Heart left ventricle (tissue), 16 donors: ENCODE results near the gene CSF2. TPM values are rescaled to one million over a fixed set of nuclear protein-coding genes. Genes with fewer than 3 reads are reported as not detected.

ENCODE experiments used
- ATAC-seq, 4 donors: fragments of 200-7000 bp; cut with Tn5 transposase; one replicate each; pipeline ENCODE4 v1.9.1; 2020 to 2022; ENCODE audit warnings: moderate library complexity in 4 of 4, mild to moderate bottlenecking in 3 of 4, moderate number of reproducible peaks in 1 of 4
- DNase-seq, 5 donors: peaks; one replicate each; pipeline ENCODE4 v3.0.0-alpha.2; 2020
- H3K27ac ChIP-seq, 12 donors: fragments of 200-600 bp; sonication (generic) in 4 of 12; one replicate each; pipeline versions ENCODE4 v1.5.0 to v1.8.0; 2016 to 2022; ENCODE audit warnings: mild to moderate bottlenecking in 2 of 12
- H3K27me3 ChIP-seq, 9 donors: fragments of 200-600 bp; sonication (generic) in 2 of 9; one replicate each; pipeline versions ENCODE4 v1.5.1 to v1.8.0; 2016 to 2022; ENCODE audit warnings: mild to moderate bottlenecking in 3 of 9
- H3K36me3 ChIP-seq, 9 donors: fragments of 200-600 bp; sonication (generic) in 2 of 9; one replicate each; pipeline versions ENCODE4 v1.5.0 to v1.8.0; 2018 to 2022; ENCODE audit warnings: mild to moderate bottlenecking in 2 of 9
- H3K4me1 ChIP-seq, 12 donors: fragments of 200-600 bp; sonication (generic) in 4 of 12; one replicate each; pipeline versions ENCODE4 v1.5.0 to v1.8.0; 2016 to 2022; ENCODE audit warnings: mild to moderate bottlenecking in 3 of 12
- H3K4me3 ChIP-seq, 12 donors: fragments of 200-600 bp; sonication (generic) in 4 of 12; one replicate each; pipeline versions ENCODE4 v1.5.0 to v1.8.0; 2017 to 2022; ENCODE audit warnings: mild to moderate bottlenecking in 9 of 12, moderate library complexity in 4 of 12
- H3K9me3 ChIP-seq, 12 donors: fragments of 200-600 bp; sonication (generic) in 4 of 12; one replicate each; pipeline versions ENCODE4 v1.5.0 to v1.8.0; 2016 to 2022; ENCODE audit warnings: mild to moderate bottlenecking in 1 of 12
- POLR2A ChIP-seq, 2 donors: fragments of 450-650 bp; IDR thresholded peaks; one replicate each; pipeline ENCODE4 v1.6.1; 2017; ENCODE audit warnings: antibody characterized with exemption in 2 of 2, mild to moderate bottlenecking in 2 of 2, moderate library complexity in 2 of 2
- WGBS, 4 donors: extraction: QIAGEN DNeasy Blood & Tissue Kit in 2 of 4; methylation state at CpG; one replicate each; pipeline versions ENCODE4 v1.1.5 to v1.1.7; 2013 to 2018; 5-methylcytosine and 5-hydroxymethylcytosine counted together
- intact Hi-C, 10 donors: fragments of 100-400 bp; cut with DNase I; formaldehyde crosslinking; loops; one replicate each; pipeline versions ENCODE4 v1.11.1 to v1.14.2; 2022
- polyA plus RNA-seq, 2 donors: library from polyadenylated mRNA; stranded (reverse); fragments of 200-250 nt; gene quantifications; one replicate each; pipeline ENCODE4 v1.2.3, GENCODE V29; 2013
- total RNA-seq, 9 donors: library from RNA; depleted of rRNA in 2 of 9; stranded (reverse); fragments of >200 nt in 2 of 9; fragmentation: NEBNext Ultra II Directional in 3 of 9; extraction: Animal tissue kit (Norgen Biotek cat#: 25700) in 3 of 9; gene quantifications; one replicate each; pipeline versions ENCODE4 v1.1.0 to v1.2.4, GENCODE V29; 2016 to 2023
- TF ChIP-seq, protein P1 (sequence below), 12 donors: fragments of 200-600 bp; sonication (generic) in 4 of 12; IDR thresholded peaks; one replicate each; pipeline versions ENCODE4 v1.5.0 to v1.8.0; 2018 to 2022; ENCODE audit warnings: antibody characterized with exemption in 12 of 12, mild to moderate bottlenecking in 5 of 12
- donor health status: ischemic (EF 13 %, LVEDD 7.1; RV severe dilation, severe dysfunction).
- donor health status: healthy with polysubstance abuse.
- donor health status: DM: no; HTN: yes; CAD: no.
- donor health status: DM: no; HTN: no; CAD: no.
- donor health status: ischemic (EF 25% LVEDD 6.9; RV normal size, moderate dysfunction).
- donor health status: ischemic (EF 25% LVEDD 5.7; RV mildly dilated, moderate dysfunction).
- donor health status: healthy.
- donor health status: DM: yes; HTN: yes; CAD: no.
- donor health status: ischemic (EF 35%, LVEDD 5.7; RV mildly dilated, moderate dysfunction).
- donor health status: nonischemic (EF 11% LVEDD 7.7; RV severe dilation, severe dysfunction).
- donor health status: DM: yes; HTN: yes; CAD: no.
- donor health status: PGD.
- donor health status: ischemic (EF 29% LVEDD 5.4; RV normal size, mild dysfunction).
- donor health status: nonischemic (EF 23%, LVEDD 6.1; RV moderate dilation, normal function).

Gene CSF2
- total and polyA plus RNA-seq, 11 donors, result 0.67 TPM; not detected in 10

DNA sequence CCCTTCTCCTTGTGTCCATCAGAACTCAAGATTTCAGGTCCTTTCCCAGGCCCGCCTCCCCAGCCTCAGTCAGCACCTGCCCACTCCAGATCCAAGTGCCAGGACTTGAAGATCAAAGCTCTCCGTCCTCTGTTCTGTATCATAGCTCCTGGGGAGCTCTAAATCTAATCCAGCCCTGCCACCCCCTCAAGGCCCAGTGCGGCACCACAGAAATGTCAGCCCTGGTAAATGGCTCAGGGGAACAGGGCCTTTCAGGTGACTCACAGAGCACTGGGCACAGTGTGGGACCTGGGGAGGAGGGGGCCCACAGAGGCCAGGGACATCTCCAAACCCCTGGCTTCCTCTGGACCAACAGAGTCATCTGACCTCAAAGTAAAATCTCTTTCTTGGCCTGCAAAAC lies 6.0 kb downstream of the CSF2 start:
- no peak for TF ChIP-seq POLR2A (IDR thresholded peaks at IDR 0.05)
- TF ChIP-seq, protein P1, sequence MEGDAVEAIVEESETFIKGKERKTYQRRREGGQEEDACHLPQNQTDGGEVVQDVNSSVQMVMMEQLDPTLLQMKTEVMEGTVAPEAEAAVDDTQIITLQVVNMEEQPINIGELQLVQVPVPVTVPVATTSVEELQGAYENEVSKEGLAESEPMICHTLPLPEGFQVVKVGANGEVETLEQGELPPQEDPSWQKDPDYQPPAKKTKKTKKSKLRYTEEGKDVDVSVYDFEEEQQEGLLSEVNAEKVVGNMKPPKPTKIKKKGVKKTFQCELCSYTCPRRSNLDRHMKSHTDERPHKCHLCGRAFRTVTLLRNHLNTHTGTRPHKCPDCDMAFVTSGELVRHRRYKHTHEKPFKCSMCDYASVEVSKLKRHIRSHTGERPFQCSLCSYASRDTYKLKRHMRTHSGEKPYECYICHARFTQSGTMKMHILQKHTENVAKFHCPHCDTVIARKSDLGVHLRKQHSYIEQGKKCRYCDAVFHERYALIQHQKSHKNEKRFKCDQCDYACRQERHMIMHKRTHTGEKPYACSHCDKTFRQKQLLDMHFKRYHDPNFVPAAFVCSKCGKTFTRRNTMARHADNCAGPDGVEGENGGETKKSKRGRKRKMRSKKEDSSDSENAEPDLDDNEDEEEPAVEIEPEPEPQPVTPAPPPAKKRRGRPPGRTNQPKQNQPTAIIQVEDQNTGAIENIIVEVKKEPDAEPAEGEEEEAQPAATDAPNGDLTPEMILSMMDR (IDR thresholded peaks at IDR 0.05), result no peak
- 65 to 98% (median 88%) methylated on average over 2 to 3 of the region's 3 CpGs for WGBS, 4 donors
- ATAC-seq (no peak), DNase-seq (no peak)
- no peaks in the 10 kb centered on the region for H3K36me3 ChIP-seq
- H3K4me3 ChIP-seq, result no peak overlapping the region
- no peaks in the 10 kb centered on the region for H3K27me3 ChIP-seq
- no peaks in the 10 kb centered on the region for H3K9me3 ChIP-seq
- peaks cover 0 to 6% (median 0%) of the 10 kb centered on the region in 12 donors for H3K4me1 ChIP-seq
- intact Hi-C loops, result no loop called here
- no peak overlapping the region for H3K27ac ChIP-seq

DNA sequence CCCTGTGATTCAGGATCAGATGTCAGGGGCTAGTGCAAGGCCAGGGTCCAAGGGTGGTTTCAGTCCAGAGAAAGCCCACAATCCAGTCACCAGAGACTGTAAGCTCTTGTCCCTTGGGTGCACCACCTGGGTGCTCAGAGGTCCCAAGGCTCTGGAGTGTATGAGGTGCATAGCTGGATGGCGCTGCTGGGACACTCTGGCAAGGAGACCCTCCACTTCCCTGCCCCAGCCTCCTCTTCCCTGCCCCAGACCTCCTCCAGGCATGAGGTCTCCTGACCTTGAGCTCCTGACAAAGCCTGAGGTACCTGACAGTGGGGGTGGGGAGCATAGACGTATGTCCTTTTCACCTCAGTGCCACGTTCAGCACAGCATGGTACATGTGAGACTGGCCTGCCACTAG lies 7.0 kb downstream of the CSF2 start:
- TF ChIP-seq, protein P1 (IDR thresholded peaks at IDR 0.05), result no peak
- TF ChIP-seq POLR2A (IDR thresholded peaks at IDR 0.05), result no peak
- Histone ChIP-seq H3K36me3 (no peaks in the 10 kb centered on the region), H3K4me3 (no peak overlapping the region), H3K27ac (no peak overlapping the region), H3K4me1 (peaks cover 0 to 8% (median 1%) of the 10 kb centered on the region in 12 donors), H3K27me3 (no peaks in the 10 kb centered on the region), H3K9me3 (no peaks in the 10 kb centered on the region)
- ATAC-seq, result no peak
- intact Hi-C loops, result no loop called here
- WGBS, 4 donors, result 88 to 100% (median 95%) methylated on average over 2 to 3 of the region's 3 CpGs
- no peak for DNase-seq

DNA sequence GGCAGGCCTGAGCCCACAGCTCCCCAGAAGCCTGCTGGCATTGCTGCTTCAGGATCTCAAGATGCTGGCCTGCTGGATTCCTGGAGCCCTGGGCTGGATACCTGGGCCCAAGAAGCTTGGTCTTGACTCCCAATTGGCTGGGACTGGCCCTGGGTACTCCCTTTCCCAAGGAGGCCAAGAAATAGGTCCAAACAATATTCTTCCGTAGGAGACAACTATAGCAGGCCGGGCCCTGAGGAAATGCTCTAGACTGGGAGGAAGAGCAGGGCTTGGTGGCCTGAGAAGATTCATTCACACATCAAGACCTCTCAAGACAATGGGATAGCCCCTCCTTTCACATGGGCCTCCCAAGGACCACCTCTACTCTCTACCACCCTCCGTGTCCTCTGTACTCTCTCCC lies 7.9 kb downstream of the CSF2 start:
- WGBS, 4 donors, result 58 to 83% (median 75%) methylated on average over 3 of the region's 3 CpGs
- Histone ChIP-seq H3K4me1 (peaks cover 0 to 16% (median 10%) of the 10 kb centered on the region in 12 donors), H3K36me3 (no peaks in the 10 kb centered on the region), H3K4me3 (no peak overlapping the region), H3K27ac (no peak overlapping the region), H3K9me3 (no peaks in the 10 kb centered on the region), H3K27me3 (no peaks in the 10 kb centered on the region)
- intact Hi-C loops, result no loop called here
- TF ChIP-seq, protein P1 (IDR thresholded peaks at IDR 0.05), result no peak
- no peak for TF ChIP-seq POLR2A (IDR thresholded peaks at IDR 0.05)
- DNase-seq (no peak), ATAC-seq (no peak)

DNA sequence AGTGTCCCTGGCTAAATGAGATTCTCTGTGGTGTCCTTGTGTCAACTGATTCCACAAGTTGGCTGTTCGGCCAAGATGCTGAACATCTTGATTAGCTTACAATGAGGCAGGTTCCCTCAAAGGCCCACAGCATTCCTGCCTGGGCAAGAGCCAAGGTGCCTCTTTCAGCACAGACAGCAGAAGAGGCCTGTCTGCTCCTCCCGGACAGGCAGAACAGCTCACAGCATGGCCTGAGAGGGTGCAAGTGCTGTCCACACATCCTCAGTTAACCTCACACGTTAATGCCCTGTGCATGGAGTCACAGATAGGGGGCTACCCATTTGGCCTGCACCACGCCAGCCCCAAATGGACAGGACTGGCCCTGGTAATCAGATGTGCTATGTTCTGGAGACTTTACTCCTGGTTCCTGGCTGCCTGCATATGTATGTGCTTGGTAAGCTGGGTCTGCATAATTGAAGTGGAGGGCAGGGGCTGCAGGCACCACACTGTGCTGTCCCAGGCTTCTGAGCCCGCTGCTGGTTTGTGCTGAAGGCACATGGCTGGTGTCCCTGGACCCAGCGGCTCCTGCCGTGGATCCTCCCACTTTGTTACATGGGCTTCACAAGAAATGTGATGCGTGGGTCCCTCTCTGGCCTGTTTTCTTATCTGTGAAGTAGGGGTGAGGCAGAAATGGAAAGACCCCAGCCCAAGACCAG lies 8.9 kb downstream of the CSF2 start:
- Histone ChIP-seq H3K4me1 (peaks cover 0 to 26% (median 19%) of the 10 kb centered on the region in 12 donors), H3K36me3 (no peaks in the 10 kb centered on the region), H3K27me3 (no peaks in the 10 kb centered on the region), H3K9me3 (no peaks in the 10 kb centered on the region), H3K27ac (no peak overlapping the region), H3K4me3 (no peak overlapping the region)
- no peak for ATAC-seq
- intact Hi-C loops, result no loop called here
- TF ChIP-seq, protein P1 (IDR thresholded peaks at IDR 0.05), result no peak
- TF ChIP-seq POLR2A (IDR thresholded peaks at IDR 0.05), result no peak
- 88 to 100% (median 89%) methylated on average over 2 to 8 of the region's 8 CpGs for WGBS, 4 donors
- DNase-seq, result no peak
